ENCODE measurements around the gene ZBTB40. TPM values are rescaled to one million over a fixed set of nuclear protein-coding genes. Genes with fewer than 3 reads are reported as not detected.

The ZBTB40 gene
- total and polyA plus RNA-seq, 4 donors = 6.6 to 19.3 (median 12.0) TPM

GRCh38 chr1:22413799-22414198 lies 37.9 kb upstream of the ZBTB40 start:
- 0 to 41% methylated on average over 1 of the region's 1 CpG for WGBS, 2 donors
- no peak overlapping the region for H3K9ac ChIP-seq (ENCODE audit: insufficient read depth in 1 of 2, low read length in 2 of 2)
- no peak for TF ChIP-seq CTCF (IDR thresholded peaks at IDR 0.05; ENCODE audit: control extremely low read depth, extremely low read depth)
- peak overlapping the region in 1 of 2 donors; percentile 58 for H3K27ac ChIP-seq (ENCODE audit: low read depth in 1 of 2, low read length in 1 of 2)
- no peaks in the 10 kb centered on the region for H3K36me3 ChIP-seq (ENCODE audit: control insufficient read depth in 4 of 4, insufficient read depth in 4 of 4, low read length in 4 of 4)
- no peak for ATAC-seq (ENCODE audit: insufficient read depth, low FRiP score)
- DNase-seq = no peak
- H3K9me3 ChIP-seq (ENCODE audit: control insufficient read depth in 4 of 4, insufficient read depth in 3 of 4, low read length in 3 of 4) = peaks cover 0 to 3% (median 0%) of the 10 kb centered on the region in 4 donors
- H3K4me1 ChIP-seq (ENCODE audit: control insufficient read depth in 5 of 5, insufficient read depth in 5 of 5, low read length in 5 of 5) = peaks cover 4 to 16% (median 5%) of the 10 kb centered on the region in 5 donors
- H3K27me3 ChIP-seq (ENCODE audit: control insufficient read depth in 3 of 3, insufficient read depth in 3 of 3, low read length in 2 of 3) = peaks cover 0 to 2% (median 0%) of the 10 kb centered on the region in 3 donors
- H3K4me3 ChIP-seq = no peak overlapping the region

- peak overlapping the region; percentile 17 to 38 for H3K9ac ChIP-seq (ENCODE audit: insufficient read depth in 1 of 2, low read length in 2 of 2)
- H3K27ac ChIP-seq (ENCODE audit: low read depth in 1 of 2, low read length in 1 of 2) = peak overlapping the region in 1 of 2 donors; percentile 75
- no peak for TF ChIP-seq CTCF (IDR thresholded peaks at IDR 0.05; ENCODE audit: control extremely low read depth, extremely low read depth)
- peak; percentile 55 for ATAC-seq (ENCODE audit: insufficient read depth, low FRiP score)
- H3K27me3 ChIP-seq (ENCODE audit: control insufficient read depth in 3 of 3, insufficient read depth in 3 of 3, low read length in 2 of 3) = peaks cover 0 to 2% (median 0%) of the 10 kb centered on the region in 3 donors
- peaks cover 0 to 3% (median 0%) of the 10 kb centered on the region in 4 donors for H3K9me3 ChIP-seq (ENCODE audit: control insufficient read depth in 4 of 4, insufficient read depth in 3 of 4, low read length in 3 of 4)
- no peaks in the 10 kb centered on the region for H3K36me3 ChIP-seq (ENCODE audit: control insufficient read depth in 4 of 4, insufficient read depth in 4 of 4, low read length in 4 of 4)
- peaks cover 4 to 16% (median 5%) of the 10 kb centered on the region in 5 donors for H3K4me1 ChIP-seq (ENCODE audit: control insufficient read depth in 5 of 5, insufficient read depth in 5 of 5, low read length in 5 of 5)
- H3K4me3 ChIP-seq = no peak overlapping the region
- 50 to 76% methylated on average over 11 of the region's 11 CpGs for WGBS, 2 donors
- DNase-seq = peak; percentile 59 to 75 (median 63)
These were observed 37.4 kb upstream of the ZBTB40 start for GRCh38 chr1:22414244-22414751.

- 88 to 90% methylated on average over 7 of the region's 7 CpGs for WGBS, 2 donors
- Histone ChIP-seq H3K9me3 (ENCODE audit: control insufficient read depth in 4 of 4, insufficient read depth in 3 of 4, low read length in 3 of 4) (no peaks in the 10 kb centered on the region), H3K27me3 (ENCODE audit: control insufficient read depth in 3 of 3, insufficient read depth in 3 of 3, low read length in 2 of 3) (peaks cover 0 to 9% (median 0%) of the 10 kb centered on the region in 3 donors), H3K4me3 (no peak overlapping the region), H3K4me1 (ENCODE audit: control insufficient read depth in 5 of 5, insufficient read depth in 5 of 5, low read length in 5 of 5) (peaks cover 4 to 16% (median 5%) of the 10 kb centered on the region in 5 donors), H3K36me3 (ENCODE audit: control insufficient read depth in 4 of 4, insufficient read depth in 4 of 4, low read length in 4 of 4) (no peaks in the 10 kb centered on the region), H3K27ac (ENCODE audit: low read depth in 1 of 2, low read length in 1 of 2) (no peak overlapping the region), H3K9ac (ENCODE audit: insufficient read depth in 1 of 2, low read length in 2 of 2) (no peak overlapping the region)
- no peak for TF ChIP-seq CTCF (IDR thresholded peaks at IDR 0.05; ENCODE audit: control extremely low read depth, extremely low read depth)
- ATAC-seq (ENCODE audit: insufficient read depth, low FRiP score) (no peak), DNase-seq (no peak)
These were observed 36.2 kb upstream of the ZBTB40 start for GRCh38 chr1:22415489-22415888.

Data from lung (tissue), 12 donors.